Fibroblast of mammary gland (primary cell): ENCODE measurements around the gene SCAMP1.
"Not testable (repeated sequence)": the region's sequence is repeated elsewhere in the genome, so short reads cannot be mapped to it uniquely, and the experiment has no call there.

Experiments used
- DNase-seq: peaks from one replicate; pipeline ENCODE4 v3.0.0-alpha.2; 2010; ENCODE audit warnings: low read depth
- H3K4me3 ChIP-seq: 2 replicates; pipeline ENCODE4 v1.5.1; 2011; ENCODE audit warnings: low read depth, mild to moderate bottlenecking, low read length, moderate library complexity; ENCODE audit not compliant: control insufficient read depth
- TF ChIP-seq, protein P1 (sequence below): conservative IDR thresholded peaks from 2 replicates; pipeline ENCODE4 v1.5.1; 2011; ENCODE audit warnings: low read depth, low read length, inconsistent platforms; ENCODE audit not compliant: control insufficient read depth, insufficient read depth

Gene SCAMP1

DNA sequence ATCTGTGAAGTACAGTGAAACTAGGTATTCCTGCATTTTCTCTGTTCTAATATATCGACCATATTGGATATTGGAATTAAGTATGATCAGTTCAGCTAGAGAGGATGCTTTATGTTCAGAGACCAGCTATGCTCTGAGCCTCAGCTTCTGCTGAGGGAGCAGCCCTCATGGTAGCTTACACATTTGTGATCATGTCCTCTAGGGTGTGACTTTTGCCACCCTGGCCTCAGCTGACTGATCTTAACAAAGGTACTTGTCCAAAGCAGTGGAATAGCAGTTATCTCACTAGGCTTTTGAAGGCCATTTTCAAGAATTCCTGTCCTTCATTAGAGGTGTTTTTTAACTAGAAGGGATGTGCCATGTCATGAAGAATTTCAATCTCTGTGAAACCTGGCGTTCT, 9.3 kb downstream of the SCAMP1 start:
- no peak overlapping the region for H3K4me3 ChIP-seq
- TF ChIP-seq, protein P1, sequence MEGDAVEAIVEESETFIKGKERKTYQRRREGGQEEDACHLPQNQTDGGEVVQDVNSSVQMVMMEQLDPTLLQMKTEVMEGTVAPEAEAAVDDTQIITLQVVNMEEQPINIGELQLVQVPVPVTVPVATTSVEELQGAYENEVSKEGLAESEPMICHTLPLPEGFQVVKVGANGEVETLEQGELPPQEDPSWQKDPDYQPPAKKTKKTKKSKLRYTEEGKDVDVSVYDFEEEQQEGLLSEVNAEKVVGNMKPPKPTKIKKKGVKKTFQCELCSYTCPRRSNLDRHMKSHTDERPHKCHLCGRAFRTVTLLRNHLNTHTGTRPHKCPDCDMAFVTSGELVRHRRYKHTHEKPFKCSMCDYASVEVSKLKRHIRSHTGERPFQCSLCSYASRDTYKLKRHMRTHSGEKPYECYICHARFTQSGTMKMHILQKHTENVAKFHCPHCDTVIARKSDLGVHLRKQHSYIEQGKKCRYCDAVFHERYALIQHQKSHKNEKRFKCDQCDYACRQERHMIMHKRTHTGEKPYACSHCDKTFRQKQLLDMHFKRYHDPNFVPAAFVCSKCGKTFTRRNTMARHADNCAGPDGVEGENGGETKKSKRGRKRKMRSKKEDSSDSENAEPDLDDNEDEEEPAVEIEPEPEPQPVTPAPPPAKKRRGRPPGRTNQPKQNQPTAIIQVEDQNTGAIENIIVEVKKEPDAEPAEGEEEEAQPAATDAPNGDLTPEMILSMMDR = no peak
- DNase-seq = no peak

DNA sequence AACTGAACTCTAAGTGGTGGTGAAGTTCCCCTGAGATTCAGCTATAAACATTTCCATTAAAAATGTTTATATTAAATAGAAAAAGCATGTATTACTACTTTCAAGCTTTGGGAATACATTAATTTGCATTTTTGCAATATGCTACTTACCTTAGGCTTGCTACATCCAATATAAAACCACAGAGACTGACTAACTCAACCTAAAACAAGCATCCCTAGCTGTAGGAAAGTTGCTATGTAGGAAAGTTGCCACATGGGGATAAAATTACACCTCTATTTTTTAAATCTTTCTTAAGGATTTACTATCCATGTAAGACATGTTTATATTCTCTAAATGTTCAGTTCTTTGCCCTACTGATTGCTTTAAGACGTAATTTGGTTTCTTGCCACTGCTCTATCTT, 12.8 kb downstream of the SCAMP1 start:
- TF ChIP-seq, protein P1 = no peak
- no peak overlapping the region for H3K4me3 ChIP-seq
- no peak for DNase-seq

GRCh38 chr5:78376315-78376714, 15.9 kb downstream of the SCAMP1 start:
- H3K4me3 ChIP-seq = no peak overlapping the region
- TF ChIP-seq, protein P1 = no peak
- no peak for DNase-seq

GRCh38 chr5:78377056-78377717, 16.8 kb downstream of the SCAMP1 start:
- peak; percentile 73 for DNase-seq

DNA sequence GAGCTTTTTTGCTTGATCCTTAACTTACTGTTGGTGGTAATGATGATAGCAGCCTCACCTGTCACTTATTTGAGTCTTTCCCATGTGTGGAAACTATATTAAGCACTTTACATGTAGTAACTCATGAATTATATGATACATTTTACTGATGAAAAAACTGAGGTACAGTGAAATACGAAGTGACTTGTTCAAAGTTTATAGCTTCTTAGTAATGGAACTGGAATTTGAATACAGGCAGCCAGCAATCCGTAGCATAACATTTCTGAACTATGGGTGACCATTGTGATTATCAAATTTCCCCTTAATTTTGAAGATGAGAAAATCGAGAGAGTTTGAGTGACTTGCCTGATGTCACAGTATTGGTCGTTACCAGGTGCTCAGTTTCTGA, 17.3 kb downstream of the SCAMP1 start:
- no peak for DNase-seq
- no peak overlapping the region for H3K4me3 ChIP-seq
- TF ChIP-seq, protein P1 = no peak

More at GRCh38 chr5:78377056-78377717, 16.8 kb downstream of the SCAMP1 start:
- H3K4me3 ChIP-seq = no peak overlapping the region
- TF ChIP-seq, protein P1 = no peak

GRCh38 chr5:78387468-78388153, 27.2 kb downstream of the SCAMP1 start:
- TF ChIP-seq, protein P1 = no peak
- no peak overlapping the region for H3K4me3 ChIP-seq
- DNase-seq = no peak

- not testable (repeated sequence) for DNase-seq, H3K4me3 ChIP-seq
Measured at GRCh38 chr5:78391357-78391756, 30.9 kb downstream of the SCAMP1 start.
